HG03439 (cell line): ENCODE measurements around the gene SPATA9.
"Not testable (repeated sequence)": the region's sequence is repeated elsewhere in the genome, so short reads cannot be mapped to it uniquely, and the experiment has no call there.

ENCODE experiments used
- ATAC-seq: cut with Tn5 transposase; IDR thresholded peaks from one replicate; pipeline ENCODE4 v1.9.1; 2021; ENCODE audit warnings: mild to moderate bottlenecking, moderate library complexity; ENCODE audit not compliant: unreplicated experiment

The SPATA9 gene

DNA sequence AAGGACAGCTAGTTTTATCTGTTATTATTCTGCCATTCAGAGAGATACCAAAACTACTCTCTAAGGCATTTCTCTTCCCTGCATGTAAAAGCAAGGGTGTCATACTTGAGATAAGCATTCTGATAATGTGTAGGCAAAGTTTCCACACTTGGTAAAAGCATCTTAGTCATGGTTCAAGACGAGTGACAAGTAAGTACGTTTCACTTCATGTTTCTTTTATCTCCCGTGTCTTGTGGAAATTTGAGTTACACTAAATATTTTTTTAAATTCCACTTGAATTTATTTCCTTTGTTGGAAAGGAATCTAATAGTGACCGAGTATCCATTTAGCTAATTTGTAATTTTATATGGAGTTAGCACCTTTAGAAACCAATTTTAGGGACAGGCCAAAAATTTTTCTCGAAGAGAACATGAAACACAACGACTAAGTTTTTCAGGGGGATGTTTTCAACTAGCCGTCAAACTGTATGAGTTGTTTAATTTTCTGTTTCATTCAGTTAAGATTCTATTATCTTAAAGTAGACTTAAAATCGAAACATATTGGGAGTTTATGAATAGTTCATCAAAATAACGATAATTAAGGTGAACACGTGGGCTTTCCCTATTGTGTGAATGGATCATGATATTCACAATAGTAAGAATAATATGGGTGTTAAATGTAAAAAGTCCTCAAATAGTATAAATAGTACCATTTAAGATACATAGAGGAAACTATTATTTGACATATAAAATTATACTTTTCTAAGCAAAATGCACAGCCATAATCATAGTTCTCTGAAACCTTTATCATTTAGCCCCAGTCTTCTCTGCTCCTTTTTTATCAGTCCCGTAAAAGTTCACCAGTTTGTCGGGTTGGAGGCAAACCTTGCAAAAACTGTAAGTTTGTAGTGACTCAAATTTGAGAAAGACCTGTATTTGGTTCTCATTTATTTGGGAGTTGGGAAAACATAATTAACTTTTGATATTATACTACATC is 34.6 kb downstream of the SPATA9 start:
- no peak for ATAC-seq

DNA sequence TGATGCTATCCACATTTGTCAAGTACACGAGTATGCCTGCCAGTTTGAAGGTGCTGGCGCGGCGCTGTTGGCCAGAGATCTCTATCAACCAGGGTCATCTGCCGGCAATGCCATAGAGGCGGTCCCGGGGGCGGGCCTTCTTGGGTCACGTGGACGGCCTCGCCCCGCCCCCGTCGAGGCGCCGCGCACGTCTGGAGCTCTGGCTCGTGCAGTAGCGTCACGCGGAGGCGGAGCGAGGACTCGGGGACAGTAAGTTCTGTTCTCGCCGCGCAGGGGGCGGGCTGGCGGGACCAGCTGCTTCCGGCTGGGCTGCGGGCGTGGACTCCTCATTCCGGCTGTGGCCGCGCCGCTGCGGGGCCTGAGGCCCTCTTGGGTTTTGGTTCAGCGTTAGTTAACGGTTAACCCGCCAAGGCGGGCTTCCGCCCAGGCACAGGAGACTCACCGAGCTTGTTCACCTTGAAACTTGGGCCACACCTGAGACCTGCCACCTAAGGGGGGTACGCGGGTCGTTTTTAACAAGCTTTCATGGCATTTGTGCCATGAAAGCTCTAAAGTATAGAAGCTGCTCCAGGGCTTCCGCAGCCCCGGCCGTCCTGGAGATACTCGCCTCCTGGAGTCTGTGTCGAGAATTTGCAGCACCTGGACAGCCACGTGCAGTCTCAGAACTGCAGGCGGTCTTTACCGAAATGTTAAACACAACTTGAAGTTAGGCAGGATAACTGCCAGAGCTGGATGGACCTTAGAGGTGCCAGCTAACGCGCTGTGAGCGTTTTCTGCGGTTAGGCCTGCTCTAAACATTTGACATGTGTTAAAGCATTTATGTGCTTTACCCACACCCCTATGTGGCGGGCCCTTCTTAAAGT is 36.0 kb downstream of the SPATA9 start, which contains the start of gene RFESD:
Gene RFESD (plus strand): TSS at position 209 of the 863 bp plus-strand sequence. CDS start 5,495 bp downstream, outside the sequence.
- peak; percentile 96 for ATAC-seq

DNA sequence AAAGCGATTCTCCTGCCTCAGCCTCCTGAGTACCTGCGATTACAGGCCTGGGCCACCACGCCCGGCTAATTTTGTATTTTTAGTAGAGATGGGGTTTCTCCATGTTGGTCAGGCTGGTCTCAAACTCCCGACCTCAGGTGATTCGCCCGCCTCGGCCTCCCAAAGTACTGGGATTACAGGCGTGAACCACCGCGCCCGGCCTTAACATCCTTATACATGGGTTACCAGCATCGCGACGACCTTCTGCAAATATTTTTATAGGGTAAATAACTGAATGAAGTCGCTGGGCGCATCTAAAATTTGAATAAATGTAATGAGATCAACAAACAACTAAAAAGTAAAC is 36.6 kb downstream of the SPATA9 start:
- ATAC-seq: not testable (repeated sequence)

DNA sequence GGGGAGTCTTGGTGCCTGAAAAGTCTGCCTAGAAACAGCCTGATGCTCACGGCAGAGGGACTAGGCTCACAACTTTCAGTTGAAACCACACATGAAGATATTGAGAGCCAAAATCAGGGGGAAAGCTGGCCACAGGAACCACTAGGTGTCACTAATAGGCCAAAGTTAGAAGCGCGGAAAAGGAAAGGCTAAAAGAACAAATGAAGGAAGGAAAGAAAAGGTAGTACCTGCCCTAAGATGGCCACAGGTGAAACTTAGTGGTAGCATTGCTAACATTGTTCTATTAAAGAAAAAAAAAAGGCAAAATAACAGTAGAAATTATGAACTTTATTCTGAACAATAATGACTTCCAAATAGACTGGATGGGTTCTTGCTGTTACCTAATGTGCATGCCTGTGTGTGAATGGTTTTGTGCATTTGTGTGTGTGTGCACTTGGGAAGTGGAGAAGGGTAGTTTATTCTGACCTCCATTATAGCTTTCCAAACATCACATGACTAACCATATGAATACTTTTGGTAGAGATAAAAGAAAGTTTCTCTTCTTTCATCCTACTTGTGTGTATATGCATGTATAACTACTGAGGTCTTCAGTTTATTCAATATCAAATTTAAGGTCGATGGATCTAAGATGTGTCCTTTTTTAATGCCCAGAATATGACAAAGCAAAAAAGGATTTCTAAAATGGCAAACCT is 38.3 kb downstream of the SPATA9 start:
- ATAC-seq: peak; percentile 34

DNA sequence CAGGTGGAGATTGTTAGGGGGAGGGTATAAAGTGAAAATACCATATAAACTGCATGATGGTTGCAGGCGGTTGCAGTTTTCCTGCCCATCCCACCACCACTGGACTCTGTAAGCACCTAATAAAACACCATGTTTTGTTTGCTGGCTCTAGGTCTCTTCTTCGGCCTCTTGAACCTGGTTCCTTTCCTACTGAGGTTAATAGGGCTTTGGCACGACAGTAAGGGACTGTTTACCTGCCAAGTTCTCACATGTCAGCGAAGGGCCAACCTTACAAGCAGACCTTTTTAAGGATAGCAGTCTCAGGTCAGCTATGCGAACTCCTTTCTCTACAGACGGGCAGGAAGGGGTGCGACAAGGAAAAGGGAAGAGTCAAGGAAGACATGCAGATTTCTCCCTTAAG is 39.6 kb downstream of the SPATA9 start:
- no peak for ATAC-seq

DNA sequence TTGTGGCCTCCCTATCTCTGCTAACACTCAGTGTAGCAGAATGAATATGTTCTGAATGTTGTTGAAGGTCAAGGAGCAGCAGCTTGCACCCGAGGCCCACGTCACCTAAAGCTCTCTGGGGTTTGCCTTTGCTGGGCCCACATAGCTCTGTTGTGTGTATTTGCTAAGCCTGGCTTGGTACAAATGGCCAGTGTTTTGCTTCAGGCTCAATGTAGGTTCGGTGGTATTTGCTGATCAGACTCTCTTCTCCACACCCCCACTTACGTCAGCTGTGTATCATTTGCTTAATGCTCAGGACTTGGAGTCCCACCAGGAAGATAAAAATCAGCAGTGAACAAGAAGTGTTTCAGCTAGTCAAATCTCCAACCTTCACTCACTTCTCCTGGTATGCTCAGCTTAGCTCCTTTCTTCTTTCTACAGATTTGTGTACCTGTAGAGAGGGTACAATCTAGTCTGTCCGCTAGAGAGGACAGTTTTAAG is 41.0 kb downstream of the SPATA9 start:
- no peak for ATAC-seq

DNA sequence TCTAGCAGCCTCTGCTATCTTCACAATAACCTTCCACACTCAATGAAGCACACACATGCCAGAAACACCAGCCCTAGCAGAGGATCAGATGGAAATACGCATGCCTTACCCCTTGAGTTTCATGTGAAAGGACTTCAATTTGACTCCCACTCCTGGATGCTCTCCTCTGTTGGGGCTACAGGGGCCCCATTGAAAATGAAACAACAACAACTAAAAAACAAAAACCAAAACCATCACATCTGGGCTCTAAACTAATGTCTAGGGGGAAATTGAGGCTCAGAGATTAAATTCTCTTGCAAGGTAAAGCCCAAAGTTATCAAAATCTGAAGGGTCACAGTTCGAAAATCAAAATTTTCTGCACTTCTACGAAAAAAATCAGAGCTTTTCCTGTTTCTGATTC is 44.2 kb downstream of the SPATA9 start:
- no peak for ATAC-seq

DNA sequence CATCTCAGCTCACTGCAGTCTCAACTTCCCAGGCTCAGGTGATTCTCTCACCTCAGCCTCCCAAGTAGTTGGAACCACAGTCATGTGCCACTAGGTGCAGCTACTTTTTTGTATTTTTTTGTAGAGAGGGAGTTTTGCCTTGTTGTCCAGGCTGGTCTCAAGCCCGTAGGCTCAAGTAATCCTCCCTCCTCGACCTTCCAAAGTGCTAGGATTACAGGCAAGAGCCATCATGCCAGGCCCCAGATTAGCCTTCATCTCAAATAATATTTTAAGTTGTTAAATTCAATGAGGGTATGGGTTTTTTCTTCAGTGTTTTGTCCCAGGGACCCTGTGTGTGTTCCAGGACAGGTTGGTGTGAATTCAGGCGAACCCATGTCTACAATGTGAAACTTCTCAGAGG is 48.7 kb downstream of the SPATA9 start:
- no peak for ATAC-seq

DNA sequence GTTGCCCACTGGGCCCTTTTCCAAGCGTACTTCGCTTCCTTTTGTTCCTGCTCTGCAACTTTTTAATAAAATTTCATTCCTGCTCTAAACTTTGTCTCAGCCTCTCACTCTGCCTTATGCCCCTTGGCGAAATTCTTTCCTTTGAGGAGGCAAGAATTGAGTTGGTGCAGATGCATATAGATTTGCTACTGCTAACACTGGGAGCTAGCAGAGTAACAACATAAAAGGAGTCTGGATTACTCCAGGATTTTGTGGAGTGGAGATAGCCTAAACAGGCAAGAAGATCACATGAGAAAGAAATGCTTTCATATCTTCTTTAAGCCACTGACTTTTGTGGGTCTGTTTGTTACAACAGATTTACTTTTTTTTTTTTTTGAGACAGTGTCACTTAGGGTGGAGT is 49.1 kb downstream of the SPATA9 start:
- no peak for ATAC-seq

DNA sequence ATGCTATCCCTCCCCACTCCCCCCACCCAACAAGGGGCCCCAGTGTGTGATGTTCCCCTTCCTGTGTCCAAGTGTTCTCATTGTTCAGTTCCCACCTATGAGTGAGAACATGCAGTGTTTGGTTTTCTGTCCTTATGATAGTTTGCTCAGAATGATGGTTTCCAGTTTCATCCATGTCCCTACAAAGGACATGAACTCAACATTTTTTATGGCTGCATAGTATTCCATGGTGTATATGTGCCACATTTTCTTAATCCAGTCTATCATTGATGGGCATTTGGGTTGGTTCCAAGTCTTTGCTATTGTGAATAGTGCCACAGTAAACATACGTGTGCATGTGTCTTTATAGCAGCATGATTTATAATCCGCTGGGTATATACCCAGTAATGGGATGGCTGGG is 49.8 kb downstream of the SPATA9 start:
- not testable (repeated sequence) for ATAC-seq

DNA sequence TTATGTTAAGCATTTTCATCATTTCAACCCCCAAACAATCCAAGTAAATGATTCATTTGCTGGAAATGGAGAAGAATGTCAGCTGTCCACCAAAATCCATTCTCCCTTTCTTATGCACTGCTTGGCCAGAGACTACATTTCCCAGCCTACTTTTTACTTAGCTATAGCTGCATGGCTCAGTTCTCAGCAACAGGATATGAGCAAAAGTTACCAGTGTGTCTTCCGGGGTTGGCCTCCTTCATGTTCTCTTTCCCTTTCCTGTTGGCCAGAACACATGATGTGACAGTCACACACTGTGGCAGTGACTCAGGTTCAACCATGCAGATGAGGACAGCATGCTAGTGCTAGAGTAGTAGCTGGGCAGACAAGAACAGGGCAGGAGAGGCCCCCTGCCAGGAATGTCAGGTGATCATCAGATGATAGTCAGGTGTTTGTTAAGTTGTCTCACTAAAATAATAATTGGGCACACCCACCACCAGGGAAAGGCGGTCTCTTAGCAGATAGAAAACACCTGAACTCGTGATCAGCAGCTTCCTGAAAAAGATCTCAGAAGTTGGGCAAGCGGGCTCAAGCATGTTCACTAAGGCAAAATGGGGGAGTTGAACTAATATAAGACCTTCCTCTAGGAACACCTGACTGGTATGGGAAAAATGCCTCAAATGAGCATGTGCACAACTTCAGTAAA is 50.7 kb downstream of the SPATA9 start:
- ATAC-seq: peak; percentile 77

DNA sequence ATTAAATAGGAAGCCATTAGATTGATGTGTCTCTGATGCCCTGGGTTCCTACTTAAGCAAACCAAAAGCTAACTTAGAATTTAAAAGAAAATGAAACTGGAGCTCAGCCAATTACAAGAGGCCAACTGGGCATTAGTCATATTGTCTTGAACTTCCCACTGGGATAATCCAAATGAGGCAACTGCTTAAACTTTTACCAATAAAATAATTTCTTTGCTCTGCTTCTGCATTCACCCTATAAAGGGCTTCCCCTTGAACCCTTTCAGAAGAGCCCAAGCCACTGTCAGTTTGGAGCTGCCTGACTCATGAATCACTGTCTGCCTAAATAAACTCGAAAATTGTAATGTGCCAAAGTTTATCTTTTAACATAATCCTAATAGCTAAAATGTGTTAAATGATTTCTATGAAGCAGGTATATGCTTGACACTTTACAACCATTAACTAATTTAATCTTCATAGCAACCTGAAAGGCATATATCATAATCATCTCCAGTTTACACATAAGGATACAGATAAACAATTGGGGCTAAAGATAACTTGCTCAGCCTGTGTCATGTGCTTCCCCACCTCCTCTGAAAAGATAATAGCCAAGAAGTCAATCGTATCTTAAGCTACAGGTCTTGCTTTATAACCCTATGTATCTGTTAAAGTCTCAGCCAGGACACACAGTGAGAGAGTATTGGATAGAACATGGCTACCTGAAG is 51.4 kb downstream of the SPATA9 start:
- ATAC-seq: no peak

DNA sequence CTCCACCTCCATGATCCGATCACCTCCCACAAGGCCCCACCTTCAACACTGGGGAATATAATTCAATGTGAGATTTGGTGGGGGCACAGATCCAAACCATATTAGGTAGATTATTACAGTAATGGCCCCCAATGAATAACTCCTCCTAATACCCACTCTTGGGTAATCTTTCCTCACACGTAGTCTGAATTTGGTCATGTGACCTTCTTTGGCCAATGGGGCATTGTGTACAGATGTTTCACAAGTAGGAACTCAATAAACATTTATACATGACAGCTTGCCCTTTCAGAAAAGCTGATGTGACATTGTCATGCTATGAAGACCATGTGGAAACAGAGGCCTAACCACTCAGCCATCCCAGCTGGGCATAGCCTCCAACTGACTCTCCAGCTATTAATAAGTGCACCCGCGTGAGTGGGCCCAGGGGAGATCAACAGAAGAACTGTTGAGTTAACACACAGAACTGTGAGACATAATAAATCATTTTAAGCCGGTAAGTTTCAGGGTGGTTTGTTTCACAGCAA is 52.3 kb downstream of the SPATA9 start:
- ATAC-seq: no peak

DNA sequence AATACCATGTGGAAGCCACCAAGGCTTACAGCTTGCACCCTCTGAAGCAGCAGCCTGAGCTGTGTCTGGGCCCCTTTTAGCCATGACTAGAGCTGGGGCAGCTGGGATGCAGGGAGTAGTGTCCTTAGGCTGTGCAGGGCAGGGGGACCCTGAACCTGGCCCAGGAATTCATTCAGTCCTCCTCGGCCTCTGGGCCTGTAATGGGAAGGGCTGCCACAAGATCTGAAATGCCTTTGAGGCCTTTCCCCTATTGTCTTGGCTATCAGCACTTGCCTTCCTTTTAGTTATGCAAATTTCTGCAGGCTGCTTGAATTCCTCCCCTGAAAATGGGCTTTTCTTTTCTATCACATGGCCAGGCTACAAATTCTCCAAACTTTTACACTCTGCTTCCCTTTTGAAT is 53.9 kb downstream of the SPATA9 start:
- no peak for ATAC-seq

DNA sequence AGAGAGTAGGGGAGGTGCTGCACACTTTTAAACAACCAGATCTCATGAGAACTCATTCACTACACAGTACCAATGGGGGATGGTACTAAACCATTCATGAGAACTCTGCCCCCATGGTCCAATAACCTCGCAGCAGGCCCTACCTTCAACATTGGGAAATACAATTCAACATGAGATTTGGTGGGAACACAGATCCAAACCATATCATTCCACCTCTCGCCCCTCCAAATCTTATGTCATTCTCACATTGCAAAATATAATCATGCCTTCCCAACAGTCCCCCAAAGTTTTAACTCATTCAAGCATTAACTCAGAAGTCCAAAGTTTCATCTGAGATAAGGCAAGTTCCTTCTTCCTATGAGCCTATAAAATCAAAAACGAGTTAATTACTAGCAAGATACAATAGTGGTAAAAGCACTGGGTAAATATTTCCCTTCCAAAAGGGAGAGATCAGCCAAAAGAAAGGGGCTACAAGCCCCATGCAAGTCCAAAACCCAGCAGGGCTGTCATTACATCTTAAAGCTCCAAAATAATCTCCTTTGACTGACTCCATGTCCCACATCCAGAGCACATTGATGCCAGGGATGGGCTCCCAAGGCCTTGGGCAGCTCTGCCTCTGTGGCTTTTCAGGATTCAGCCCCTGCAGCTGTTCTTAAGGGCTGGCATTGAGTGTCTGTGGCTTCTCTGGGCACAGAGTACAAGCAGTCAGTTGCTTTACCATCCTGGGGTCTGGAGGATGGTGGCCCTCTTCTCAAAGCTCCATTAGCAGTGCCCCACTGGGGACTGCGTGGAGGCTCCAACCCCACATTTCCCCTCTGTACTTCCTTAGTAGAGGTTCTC is 54.6 kb downstream of the SPATA9 start:
- no peak for ATAC-seq

DNA sequence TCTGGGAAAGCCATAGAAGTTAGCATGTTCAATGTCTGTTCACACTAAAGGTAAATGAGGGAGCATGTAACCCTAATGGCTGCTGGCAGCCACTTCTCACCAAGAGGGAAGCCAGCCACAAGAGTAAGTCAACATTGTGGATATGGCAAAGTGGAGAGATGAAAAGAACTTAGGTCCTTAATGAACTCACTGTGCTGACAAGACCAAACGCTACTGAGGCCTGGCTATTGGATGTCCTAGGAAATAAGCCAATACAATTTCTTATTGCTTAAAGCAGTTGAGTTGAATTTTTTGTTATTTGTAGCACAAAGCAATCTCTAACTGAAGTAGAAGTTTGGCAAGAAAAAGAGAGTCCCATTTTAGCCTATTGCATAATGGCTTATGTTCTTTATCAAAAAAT is 56.1 kb downstream of the SPATA9 start:
- ATAC-seq: no peak

DNA sequence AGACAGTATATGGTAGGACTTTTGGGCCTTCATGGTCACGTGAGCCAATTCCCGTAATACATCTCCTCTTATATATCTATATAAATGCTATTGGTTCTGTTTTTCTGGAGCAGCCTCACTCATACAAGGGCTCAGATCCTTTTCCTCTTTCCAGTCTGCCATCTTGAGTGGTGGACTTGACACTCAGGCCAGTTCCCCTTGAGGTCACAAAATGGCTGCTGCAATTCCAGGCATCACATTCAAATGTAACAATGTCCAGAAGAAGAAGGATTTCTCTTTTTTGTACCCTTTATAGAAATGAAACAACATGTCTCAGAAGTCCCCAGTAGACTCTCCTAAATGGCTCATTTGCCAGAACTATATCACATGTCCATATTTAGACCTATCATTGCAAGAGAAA is 58.4 kb downstream of the SPATA9 start:
- no peak for ATAC-seq

DNA sequence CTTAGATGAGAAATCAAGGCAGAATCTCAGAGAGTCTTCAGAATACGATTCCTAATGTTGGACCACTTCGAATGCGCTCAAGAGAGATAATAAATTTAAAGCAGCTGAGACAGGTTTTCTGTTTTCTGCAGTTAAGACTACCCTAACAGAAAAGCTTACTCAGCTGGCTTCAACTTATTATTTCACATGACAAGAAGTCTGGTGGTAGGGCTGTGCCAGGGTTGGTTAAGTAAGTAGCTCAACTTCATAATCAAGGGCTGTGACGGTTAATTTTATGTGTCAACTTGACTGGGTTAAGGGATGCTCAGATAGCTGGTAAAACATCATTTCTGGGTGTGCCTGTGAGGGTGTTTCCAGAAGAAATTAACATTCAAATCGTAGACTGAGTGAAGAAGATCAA is 59.1 kb downstream of the SPATA9 start:
- no peak for ATAC-seq
